A549 treated with GW870086 at 1 μM for 4 hours (cell line): Measurements from ENCODE around the gene GPR162. TPM values are rescaled to one million over a fixed set of nuclear protein-coding genes. Genes with fewer than 3 reads are reported as not detected.

Experiments
- total RNA-seq: library from RNA; stranded (reverse); fragments of 200-300 nt; extraction: Qiagen RNA extraction; gene quantifications from 5 replicates; pipeline ENCODE4 v1.2.3, GENCODE V29; 2022; ENCODE audit warnings: low read depth

Gene GPR162
- 0.27 to 1.1 TPM (median 0.61 TPM) in 5 replicates for total RNA-seq

GRCh38 chr12:6821591-6822425, at the start of gene GPR162:
TSS of gene GPR162 (plus strand) at chr12:6821821. CDS start at chr12:6823899, 2,078 bp downstream.

GRCh38 chr12:6772331-6772695, 49.3 kb upstream of the GPR162 start, which contains the start of gene LAG3:
TSS of gene LAG3 (plus strand) at chr12:6772520. CDS start at chr12:6772853, 333 bp downstream.

GRCh38 chr12:6788972-6789924, 32.4 kb upstream of the GPR162 start, which contains the start of gene CD4:
TSS of gene CD4 (plus strand) at chr12:6789528. CDS start at chr12:6800139, 10,611 bp downstream.

GRCh38 chr12:6827982-6828780, 6.6 kb downstream of the GPR162 start, which contains the start of gene P3H3:
TSS of gene P3H3 (plus strand) at chr12:6828407. CDS start at chr12:6828441, 34 bp downstream.

GRCh38 chr12:6840761-6841515, 19.3 kb downstream of the GPR162 start, which contains the start of gene GNB3:
TSS of gene GNB3 (plus strand) at chr12:6840925. CDS start at chr12:6841288, 363 bp downstream.

GRCh38 chr12:6851153-6851920, 29.7 kb downstream of the GPR162 start, which contains the start of gene CDCA3:
TSS of gene CDCA3 (minus strand) at chr12:6851286. CDS start at chr12:6850952, 334 bp downstream.

GRCh38 chr12:6851921-6852650, 30.5 kb downstream of the GPR162 start, which contains the start of gene USP5:
TSS of gene USP5 (plus strand) at chr12:6852150. CDS start at chr12:6852180, 30 bp downstream.

GRCh38 chr12:6867413-6868210, 46.0 kb downstream of the GPR162 start, which contains the start of gene TPI1:
TSS of gene TPI1 (plus strand) at chr12:6867531. CDS start at chr12:6867567, 36 bp downstream.

GRCh38 chr12:6873094-6874014, 51.7 kb downstream of the GPR162 start, which contains the start of gene SPSB2:
TSS of gene SPSB2 (minus strand) at chr12:6873303. CDS start at chr12:6872901, 402 bp downstream.

Other genes starting within 250 kb of the GPR162 start
- gene CHD4, start 214.4 kb upstream of the GPR162 start, total RNA-seq: 64.0 to 70.4 TPM (median 64.3 TPM) in 5 replicates
- 0.55 to 0.97 TPM (median 0.65 TPM) in 5 replicates for gene LPAR5, start 185.9 kb upstream of the GPR162 start, total RNA-seq
- gene ACRBP, start 174.4 kb upstream of the GPR162 start, total RNA-seq: 0.19 to 0.24 TPM (median 0.19 TPM) in 3 of 5 replicates, not detected in the others
- gene ING4, start 158.7 kb upstream of the GPR162 start, total RNA-seq: 11.2 to 16.5 TPM (median 14.6 TPM) in 5 replicates
- 50.8 to 60.2 TPM (median 56.8 TPM) in 5 replicates for gene ZNF384, start 132.4 kb upstream of the GPR162 start, total RNA-seq
- 0.95 to 1.5 TPM (median 0.97 TPM) in 5 replicates for gene PIANP, start 121.0 kb upstream of the GPR162 start, total RNA-seq
- 48.9 to 55.9 TPM (median 52.8 TPM) in 5 replicates for gene COPS7A, start 97.8 kb upstream of the GPR162 start, total RNA-seq
- gene MLF2, start 68.7 kb upstream of the GPR162 start, total RNA-seq: 261 to 319 TPM (median 311 TPM) in 5 replicates
- 593 to 907 TPM (median 774 TPM) in 5 replicates for gene PTMS, start 55.5 kb upstream of the GPR162 start, total RNA-seq
- gene LAG3, start 49.3 kb upstream of the GPR162 start, total RNA-seq: 0.94 to 2.1 TPM (median 1.5 TPM) in 5 replicates
- gene CD4, start 32.3 kb upstream of the GPR162 start, total RNA-seq: not detected in 5 replicates
- gene P3H3, start 6.6 kb downstream of the GPR162 start, total RNA-seq: 19.6 to 28.9 TPM (median 27.4 TPM) in 5 replicates
- 0.96 to 1.9 TPM (median 1.8 TPM) in 5 replicates for gene GNB3, start 19.1 kb downstream of the GPR162 start, total RNA-seq
- gene CDCA3, start 29.5 kb downstream of the GPR162 start, total RNA-seq: 70.8 to 86.2 TPM (median 80.8 TPM) in 5 replicates
- 69.7 to 80.0 TPM (median 72.6 TPM) in 5 replicates for gene USP5, start 30.3 kb downstream of the GPR162 start, total RNA-seq
- 1,472 to 1,683 TPM (median 1,669 TPM) in 5 replicates for gene TPI1, start 45.7 kb downstream of the GPR162 start, total RNA-seq
- 30.1 to 40.4 TPM (median 37.5 TPM) in 5 replicates for gene SPSB2, start 51.5 kb downstream of the GPR162 start, total RNA-seq
- gene LRRC23, start 83.0 kb downstream of the GPR162 start, total RNA-seq: 16.6 to 18.7 TPM (median 17.2 TPM) in 5 replicates
- gene ENO2, start 92.8 kb downstream of the GPR162 start, total RNA-seq: 38.6 to 40.3 TPM (median 40.0 TPM) in 5 replicates
- 54.4 to 77.3 TPM (median 73.9 TPM) in 5 replicates for gene ATN1, start 106.1 kb downstream of the GPR162 start, total RNA-seq
- gene RNU7-1, start 122.0 kb downstream of the GPR162 start, total RNA-seq: not detected in 5 replicates
- 300 to 340 TPM (median 314 TPM) in 5 replicates for gene C12orf57, start 122.2 kb downstream of the GPR162 start, total RNA-seq
- 8.6 to 14.0 TPM (median 11.0 TPM) in 5 replicates for gene PTPN6, start 129.5 kb downstream of the GPR162 start, total RNA-seq
- 324 to 339 TPM (median 332 TPM) in 5 replicates for gene PHB2, start 148.8 kb downstream of the GPR162 start, total RNA-seq
- gene EMG1, start 149.1 kb downstream of the GPR162 start, total RNA-seq: 63.3 to 71.8 TPM (median 66.5 TPM) in 5 replicates
- gene LPCAT3, start 196.7 kb downstream of the GPR162 start, total RNA-seq: 26.3 to 31.4 TPM (median 27.6 TPM) in 5 replicates
- 39.5 to 62.4 TPM (median 44.8 TPM) in 5 replicates for gene C1S, start 238.9 kb downstream of the GPR162 start, total RNA-seq